GM18520 (cell line): Measurements from ENCODE around the gene SSX3.
"Not testable (repeated sequence)": the region's sequence is repeated elsewhere in the genome, so short reads cannot be mapped to it uniquely, and the experiment has no call there.

Experiments
- ATAC-seq: cut with Tn5 transposase; IDR thresholded peaks from one replicate; pipeline ENCODE4 v1.9.1; 2021; ENCODE audit not compliant: unreplicated experiment

Gene SSX3, protein sequence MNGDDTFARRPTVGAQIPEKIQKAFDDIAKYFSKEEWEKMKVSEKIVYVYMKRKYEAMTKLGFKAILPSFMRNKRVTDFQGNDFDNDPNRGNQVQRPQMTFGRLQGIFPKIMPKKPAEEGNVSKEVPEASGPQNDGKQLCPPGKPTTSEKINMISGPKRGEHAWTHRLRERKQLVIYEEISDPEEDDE

DNA sequence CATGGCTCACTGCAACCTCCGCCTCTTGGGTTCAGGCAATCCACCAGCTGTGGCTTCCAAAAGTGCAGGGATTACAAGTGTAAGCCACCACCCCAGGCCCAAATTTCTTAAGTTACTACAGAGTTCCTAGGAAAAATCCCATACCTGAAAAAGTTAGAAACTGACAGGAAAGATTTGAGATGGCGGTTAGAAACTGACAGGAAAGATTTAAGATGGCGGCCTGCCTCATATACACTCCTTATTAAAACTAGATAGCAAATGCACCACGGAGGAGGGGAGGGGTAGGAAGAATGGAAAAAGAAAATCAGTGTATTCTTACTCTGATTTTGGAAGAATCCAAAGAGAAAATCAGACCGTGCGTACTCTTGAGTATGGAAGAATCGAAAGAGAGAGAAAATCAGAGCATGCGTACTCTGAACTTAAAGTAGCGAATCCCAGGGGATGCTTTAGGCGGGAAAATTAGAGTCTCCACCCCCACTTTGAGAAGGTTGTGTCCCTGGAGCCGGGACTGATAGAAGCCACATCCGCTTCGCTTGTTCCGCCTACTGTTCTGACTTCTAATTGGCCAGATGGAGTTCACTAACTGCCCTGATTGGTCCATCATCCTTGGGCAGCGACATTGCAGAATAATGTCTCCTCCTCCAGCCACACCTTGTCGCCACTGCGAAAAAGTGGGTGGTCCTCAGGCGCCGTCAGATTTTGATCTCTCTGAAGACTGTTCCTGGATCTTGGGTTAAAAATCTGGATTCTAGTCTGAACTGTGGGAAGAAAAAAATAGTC is at the start of gene SSX3:
SSX3 (minus strand) TSS at position 389 of the 780 bp plus-strand sequence. CDS start 1,454 bp downstream, outside the sequence.
- not testable (repeated sequence) for ATAC-seq

DNA sequence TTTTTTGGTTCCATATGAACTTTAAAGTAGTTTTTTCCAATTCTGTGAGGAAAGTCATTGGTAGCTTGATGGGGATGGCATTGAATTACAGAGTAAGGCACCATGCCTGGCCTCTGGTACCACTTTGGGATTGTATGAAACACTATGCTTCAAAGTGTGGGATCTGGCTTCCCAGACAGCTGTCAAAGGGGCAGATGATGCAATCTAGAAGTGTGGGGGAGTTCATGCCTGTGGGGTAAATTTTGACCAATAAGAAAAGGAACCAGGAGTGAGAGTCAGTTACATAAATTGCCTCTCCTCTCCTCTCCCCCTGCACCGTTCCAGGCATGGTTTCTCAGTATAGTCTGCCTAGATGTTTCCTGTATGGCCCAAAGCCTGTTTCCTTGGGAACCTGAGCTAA is 41.3 kb upstream of the SSX3 start:
- ATAC-seq, result not testable (repeated sequence)

DNA sequence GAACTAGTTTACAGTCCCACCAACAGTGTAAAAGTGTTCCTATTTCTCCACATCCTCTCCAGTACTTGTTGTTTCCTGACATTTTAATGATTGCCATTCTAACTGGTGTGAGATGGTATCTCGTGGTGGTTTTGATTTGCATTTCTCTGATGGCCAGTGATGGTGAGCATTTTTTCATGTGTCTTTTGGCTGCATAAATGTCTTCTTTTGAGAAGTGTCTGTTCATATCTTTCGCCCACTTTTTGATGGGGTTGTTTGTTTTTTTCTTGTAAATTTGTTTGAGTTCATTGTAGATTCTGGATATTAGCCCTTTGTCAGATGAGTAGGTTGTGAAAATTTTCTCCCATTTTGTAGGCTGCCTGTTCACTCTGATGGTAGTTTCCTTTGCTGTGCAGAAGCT is 40.4 kb upstream of the SSX3 start:
- not testable (repeated sequence) for ATAC-seq

DNA sequence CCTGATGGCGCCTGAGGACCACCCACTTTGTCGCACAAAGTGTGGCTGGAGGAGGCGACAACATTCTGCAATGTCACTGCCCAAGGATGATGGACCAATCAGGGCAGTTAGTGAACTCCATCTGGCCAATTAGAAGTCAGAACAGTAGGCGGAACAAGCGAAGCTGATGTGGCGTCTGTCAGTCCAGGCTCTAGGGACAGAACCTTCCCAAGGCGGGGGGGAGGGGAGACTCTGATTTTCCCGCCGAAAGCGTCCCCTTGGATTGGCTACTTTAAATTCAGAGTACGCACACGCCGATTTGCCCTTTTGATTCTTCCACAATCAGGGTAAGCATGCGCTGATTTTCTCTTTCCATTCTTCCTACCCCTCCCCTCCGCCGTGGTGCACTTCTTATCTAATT is 26.7 kb upstream of the SSX3 start, which contains the start of gene SSX4:
SSX4 (plus strand) TSS at position 301 of the 400 bp plus-strand sequence. CDS start 515 bp downstream, outside the sequence.
- not testable (repeated sequence) for ATAC-seq

DNA sequence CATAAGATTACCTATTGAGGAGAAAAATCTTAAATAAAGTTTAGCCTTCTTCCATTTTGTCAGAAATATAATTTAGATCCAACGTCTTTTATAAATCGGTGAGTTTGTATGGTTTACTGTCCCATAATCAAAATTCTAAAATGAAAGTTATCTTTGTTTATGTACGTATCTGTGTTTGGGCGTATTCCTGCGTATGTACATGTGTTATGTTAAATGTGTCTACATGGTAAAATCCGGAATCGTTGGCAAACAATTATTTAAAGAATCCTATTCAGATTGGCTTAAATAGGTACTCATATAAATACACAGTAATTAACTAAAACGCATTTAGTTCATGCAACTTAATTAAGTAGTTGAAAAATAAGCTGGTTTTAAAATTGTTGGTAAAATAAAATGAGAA is 13.9 kb upstream of the SSX3 start:
- not testable (repeated sequence) for ATAC-seq

DNA sequence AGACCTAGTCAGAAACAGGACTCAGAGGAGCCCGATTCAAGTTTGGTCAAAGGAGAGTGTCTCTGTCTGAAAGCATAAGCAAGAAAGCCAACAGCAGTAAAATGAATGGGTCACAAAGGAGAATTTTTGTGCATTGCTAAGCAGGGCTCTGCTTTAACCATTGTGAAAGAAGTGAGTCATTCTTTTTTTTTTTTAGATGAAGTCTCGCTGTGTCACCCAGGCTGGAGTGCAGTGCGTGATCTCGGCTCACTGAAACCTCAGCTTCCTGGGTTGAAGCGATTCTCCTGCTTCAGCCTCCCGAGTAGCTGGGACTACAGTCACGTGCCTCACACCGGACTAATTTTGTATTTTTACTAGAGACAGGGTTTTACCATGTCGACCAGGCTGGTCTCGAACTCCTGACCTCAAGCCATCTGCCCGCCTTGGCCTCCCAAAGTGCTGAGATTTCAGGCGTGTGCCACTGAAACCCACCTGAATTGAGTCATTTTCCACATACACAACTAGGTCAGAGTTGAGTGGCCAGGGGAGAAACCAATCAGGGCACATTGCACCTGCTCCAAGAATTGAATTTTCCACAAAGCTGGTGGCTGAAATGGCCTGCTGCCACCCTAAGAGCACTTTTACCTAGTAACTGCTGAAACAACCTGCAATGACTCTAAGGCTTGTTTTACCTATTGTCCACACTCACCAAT is 11.4 kb upstream of the SSX3 start:
- ATAC-seq, result not testable (repeated sequence)

DNA sequence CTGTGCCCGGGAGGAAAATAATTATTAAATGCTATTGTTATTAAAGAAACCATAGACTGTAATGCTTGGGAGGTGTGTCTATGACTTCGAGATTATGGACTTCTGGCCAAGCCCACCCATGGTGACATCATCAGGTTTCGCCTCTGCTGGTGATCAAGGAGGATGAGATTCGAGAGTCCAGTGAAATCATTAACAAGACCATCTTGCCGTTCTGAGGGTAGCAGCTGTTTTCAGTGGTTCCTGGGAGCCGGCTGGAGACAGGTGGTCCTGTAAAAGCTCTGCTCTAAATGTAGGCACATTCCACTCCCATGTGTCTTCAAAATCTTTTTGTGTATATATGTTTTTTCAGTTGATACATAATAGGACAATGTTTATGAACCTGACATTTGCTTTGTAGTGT is 2.8 kb upstream of the SSX3 start:
- ATAC-seq, result not testable (repeated sequence)

DNA sequence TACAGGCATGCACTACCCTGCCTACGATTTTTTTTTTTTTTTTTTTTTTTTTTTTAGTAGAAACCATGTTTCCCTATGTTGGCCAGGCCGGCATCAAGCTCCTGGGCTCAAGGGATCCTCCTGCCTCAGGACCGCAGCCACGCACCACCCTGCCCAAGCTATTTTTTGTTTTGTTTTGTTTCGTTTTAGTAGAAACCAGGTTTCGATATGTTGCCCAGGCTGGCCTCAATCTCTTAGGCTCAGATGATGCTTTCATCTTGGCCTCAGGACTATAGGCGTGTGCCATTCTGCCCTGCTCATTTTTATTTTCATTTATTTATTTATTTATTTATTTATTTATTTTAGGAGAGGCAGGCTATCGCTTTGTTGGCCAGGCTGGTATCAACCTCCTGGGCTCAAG is 1.2 kb upstream of the SSX3 start:
- no peak for ATAC-seq

DNA sequence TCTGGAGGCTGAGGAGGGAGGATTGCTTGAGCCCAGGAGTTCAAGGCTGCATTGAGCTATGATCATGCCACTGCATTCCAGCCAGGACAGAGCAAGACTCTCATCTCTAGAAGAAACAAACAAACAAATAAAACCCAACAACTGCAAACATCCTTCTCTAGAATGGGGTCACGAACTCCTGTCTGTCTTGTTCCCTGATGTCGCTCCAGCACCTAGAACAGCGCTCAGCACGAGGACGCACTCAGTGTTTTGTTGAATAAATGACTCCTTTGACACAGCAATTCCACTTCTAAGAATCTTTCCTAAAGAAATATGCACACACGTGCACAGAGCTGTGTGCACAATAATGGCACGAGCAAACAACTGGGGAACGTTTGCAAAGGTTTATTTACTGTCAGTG is 10.4 kb downstream of the SSX3 start:
- not testable (repeated sequence) for ATAC-seq

DNA sequence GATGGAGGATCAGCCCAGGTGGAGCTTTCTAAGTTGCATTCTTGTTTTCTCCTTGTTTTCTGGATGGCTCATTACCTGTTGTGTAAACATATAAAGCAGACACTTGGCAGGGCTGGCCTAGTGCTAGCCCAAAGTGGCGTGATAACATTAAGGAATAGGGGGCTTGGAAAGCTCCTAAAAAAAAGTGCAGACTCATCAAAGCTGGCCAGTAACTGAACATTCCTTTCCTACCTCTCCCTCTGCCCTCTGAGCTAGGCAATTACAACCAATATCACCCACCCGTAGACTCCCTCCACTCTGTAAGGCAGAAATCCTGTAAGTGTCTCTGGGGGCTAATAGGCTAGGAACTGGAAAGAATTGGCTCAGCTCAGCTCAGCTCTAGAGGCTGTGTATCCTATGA is 42.5 kb downstream of the SSX3 start:
- not testable (repeated sequence) for ATAC-seq

DNA sequence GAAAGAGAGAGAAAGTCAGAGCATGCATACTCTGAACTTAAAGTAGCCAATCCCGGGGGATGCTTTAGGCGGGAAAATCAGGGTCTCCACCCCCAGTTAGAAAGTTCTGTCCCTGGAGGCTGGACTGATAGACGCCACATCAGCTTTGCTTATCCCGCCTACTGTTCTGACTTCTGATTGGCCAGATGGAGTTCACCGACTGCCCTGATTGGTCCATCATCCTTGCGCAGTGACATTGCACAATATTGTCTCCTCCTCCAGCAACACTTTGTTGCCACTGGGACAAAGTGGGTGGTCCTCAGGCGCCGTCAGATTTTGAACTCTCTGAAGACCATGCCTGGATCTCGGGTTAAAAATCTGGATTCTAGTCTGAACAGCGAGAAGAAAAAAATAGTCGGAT is 50.3 kb downstream of the SSX3 start:
- no peak for ATAC-seq
